HEK293T (cell line): ENCODE measurements around the gene RAB26.

Experiments
- BHLHE40 ChIP-seq: fragments of 450-650 bp; IDR thresholded peaks from 2 replicates; pipeline ENCODE4 v1.6.1; 2016; ENCODE audit warnings: mild to moderate bottlenecking, moderate library complexity, borderline replicate concordance
- CTBP1 ChIP-seq: fragments of 450-650 bp; IDR thresholded peaks from 2 replicates; pipeline ENCODE4 v1.6.1; 2016; ENCODE audit warnings: borderline replicate concordance
- FOXA1 ChIP-seq: fragments of 450-650 bp; IDR thresholded peaks from 2 replicates; pipeline ENCODE4 v1.6.1; 2016; ENCODE audit warnings: mild to moderate bottlenecking
- FOXK2 ChIP-seq: fragments of 450-650 bp; IDR thresholded peaks from 2 replicates; pipeline ENCODE4 v1.6.1; 2016; ENCODE audit warnings: mild to moderate bottlenecking
- FOXM1 ChIP-seq: fragments of 450-650 bp; IDR thresholded peaks from 2 replicates; pipeline ENCODE4 v1.6.1; 2017; ENCODE audit warnings: mild to moderate bottlenecking, borderline replicate concordance
- HDGF ChIP-seq: fragments of 450-650 bp; IDR thresholded peaks from 2 replicates; pipeline ENCODE4 v1.6.1; 2017; ENCODE audit warnings: antibody characterized with exemption, borderline replicate concordance
- L3MBTL2 ChIP-seq: fragments of 450-650 bp; conservative IDR thresholded peaks from 2 replicates; pipeline ENCODE4 v1.6.1; 2016; ENCODE audit warnings: mild to moderate bottlenecking
- NFRKB ChIP-seq: fragments of 450-650 bp; IDR thresholded peaks from 2 replicates; pipeline ENCODE4 v1.6.1; 2016; ENCODE audit warnings: mild to moderate bottlenecking, moderate library complexity
- PKNOX1 ChIP-seq: fragments of 450-650 bp; IDR thresholded peaks from 2 replicates; pipeline ENCODE4 v1.6.1; 2016
- SP1 ChIP-seq: fragments of 450-650 bp; IDR thresholded peaks from 2 replicates; pipeline ENCODE4 v1.6.1; 2017
- SUZ12 ChIP-seq: fragments of 450-650 bp; IDR thresholded peaks from 2 replicates; pipeline ENCODE4 v1.6.1; 2016; ENCODE audit warnings: mild to moderate bottlenecking
- TARDBP ChIP-seq: fragments of 450-650 bp; IDR thresholded peaks from 2 replicates; pipeline ENCODE4 v1.6.1; 2016

GRCh38 chr16:2170587-2171435, 22.4 kb downstream of the RAB26 start:
- TF ChIP-seq FOXM1 (no peak), FOXK2 (no peak), PKNOX1 (no peak), FOXA1 (no peak), L3MBTL2 (no peak), SUZ12 (no peak), NFRKB (no peak), TARDBP (no peak), HDGF (no peak), BHLHE40 (no peak), CTBP1 (no peak), SP1 (no peak)
